IPS-18a (cell line): ENCODE results near the gene MCF2.

ENCODE experiments used
- H3K27ac ChIP-seq: one replicate; pipeline ENCODE4 v1.5.1; 2013; ENCODE audit warnings: low read length
- H3K27me3 ChIP-seq: one replicate; pipeline ENCODE4 v1.6.1; 2013; ENCODE audit warnings: mild to moderate bottlenecking, low read length; ENCODE audit not compliant: control insufficient read depth, insufficient read depth
- H3K36me3 ChIP-seq: one replicate; pipeline ENCODE4 v1.6.1; 2013; ENCODE audit warnings: low read depth, low read length; ENCODE audit not compliant: control insufficient read depth
- H3K4me1 ChIP-seq: one replicate; pipeline ENCODE4 v1.6.1; 2013; ENCODE audit warnings: low read depth, low read length; ENCODE audit not compliant: control insufficient read depth
- H3K4me3 ChIP-seq: one replicate; pipeline ENCODE4 v1.5.1; 2013; ENCODE audit warnings: low read length
- H3K9ac ChIP-seq: one replicate; pipeline ENCODE4 v1.6.1; 2013; ENCODE audit warnings: mild to moderate bottlenecking, low read length, moderate library complexity
- H3K9me3 ChIP-seq: one replicate; pipeline ENCODE4 v1.6.1; 2013; ENCODE audit warnings: low read depth, low read length; ENCODE audit not compliant: control insufficient read depth

The MCF2 gene

DNA sequence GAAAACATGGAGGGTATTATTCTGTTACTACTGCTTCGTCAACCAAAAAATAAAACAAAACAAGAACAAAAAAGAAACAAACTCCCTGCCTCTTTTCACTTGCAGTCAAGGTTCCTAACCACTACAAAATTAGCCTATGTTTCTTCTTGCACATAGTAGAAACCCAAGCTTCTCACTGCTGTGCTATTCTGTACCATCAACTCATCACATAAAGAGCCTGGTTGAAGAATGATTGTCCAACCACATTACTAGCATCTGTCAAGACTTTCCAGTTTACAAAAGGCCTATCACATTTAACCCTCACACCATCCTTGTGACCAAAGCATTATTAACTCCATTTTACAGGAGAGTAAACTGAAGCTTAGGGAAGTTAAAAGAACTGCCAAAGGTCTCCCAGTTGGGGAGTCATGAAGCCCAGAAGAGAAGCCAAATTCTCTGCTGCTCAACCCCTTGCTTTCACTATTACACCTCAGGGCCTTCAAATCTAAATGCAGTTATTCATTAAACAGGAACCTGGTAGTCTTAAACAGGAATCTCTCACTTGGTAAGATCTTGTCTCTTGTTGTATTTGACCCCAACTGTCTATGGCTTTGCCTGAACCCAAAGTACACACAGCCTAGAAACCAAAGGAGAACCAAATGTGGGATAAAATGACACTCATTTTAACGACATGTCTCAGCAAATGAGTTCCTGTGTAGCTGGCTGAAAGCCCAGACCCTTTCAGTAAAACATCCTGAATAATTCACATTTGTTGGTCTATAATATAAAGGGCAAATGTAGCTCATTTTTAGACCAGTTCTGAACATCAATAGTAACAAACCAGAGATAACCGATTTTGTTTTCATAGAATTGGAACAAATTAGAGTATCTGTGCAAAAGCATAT, 168.8 kb downstream of the MCF2 start:
- no peak overlapping the region for H3K9ac ChIP-seq
- no peaks in the 10 kb centered on the region for H3K36me3 ChIP-seq
- H3K9me3 ChIP-seq: peaks cover 11% of the 10 kb centered on the region
- H3K27me3 ChIP-seq: no peaks in the 10 kb centered on the region
- no peak overlapping the region for H3K4me3 ChIP-seq
- H3K4me1 ChIP-seq: no peaks in the 10 kb centered on the region
- no peak overlapping the region for H3K27ac ChIP-seq

DNA sequence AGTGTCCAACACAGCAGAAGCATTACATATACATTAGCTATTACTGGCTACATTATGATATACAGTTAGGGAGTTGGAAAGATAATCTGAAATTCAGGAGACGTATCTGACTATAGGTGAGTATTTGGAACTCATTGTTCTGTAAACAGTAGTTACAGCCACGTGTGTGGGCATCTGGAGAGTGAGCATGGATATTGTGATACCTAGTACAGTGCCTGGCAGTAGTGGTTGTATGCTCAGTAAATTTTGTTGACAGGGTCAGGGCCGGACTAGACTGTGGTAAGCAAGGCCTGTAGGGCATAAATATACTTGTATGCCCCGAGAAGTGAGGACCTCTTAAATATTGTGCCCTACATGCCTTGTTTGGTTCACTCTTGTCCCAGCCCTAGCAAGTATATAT, 174.5 kb downstream of the MCF2 start:
- no peak overlapping the region for H3K27ac ChIP-seq
- peaks cover 14% of the 10 kb centered on the region for H3K9me3 ChIP-seq
- no peaks in the 10 kb centered on the region for H3K27me3 ChIP-seq
- no peaks in the 10 kb centered on the region for H3K36me3 ChIP-seq
- H3K4me3 ChIP-seq: no peak overlapping the region
- H3K4me1 ChIP-seq: no peaks in the 10 kb centered on the region
- no peak overlapping the region for H3K9ac ChIP-seq

DNA sequence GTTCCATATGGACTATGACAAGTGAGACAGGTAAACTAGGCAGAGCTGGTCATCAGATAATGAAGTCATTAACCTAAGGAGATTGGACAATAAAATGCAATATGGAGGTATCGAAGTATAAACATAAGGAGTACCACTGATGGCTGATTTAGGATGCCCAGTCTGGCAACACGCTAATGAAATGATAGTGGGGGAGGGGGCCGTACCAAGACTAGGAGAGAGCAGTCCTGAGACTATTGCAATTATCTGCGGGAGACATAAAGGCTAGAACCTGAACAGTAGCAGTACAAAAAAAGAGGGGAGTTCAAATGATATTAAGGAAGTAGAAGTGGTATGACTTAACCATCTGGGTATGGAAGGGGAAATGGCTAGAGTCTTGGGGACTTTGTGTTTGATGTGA, 175.1 kb downstream of the MCF2 start:
- Histone ChIP-seq H3K27ac (no peak overlapping the region), H3K9ac (no peak overlapping the region), H3K4me3 (no peak overlapping the region), H3K9me3 (peaks cover 14% of the 10 kb centered on the region), H3K36me3 (no peaks in the 10 kb centered on the region), H3K27me3 (no peaks in the 10 kb centered on the region), H3K4me1 (no peaks in the 10 kb centered on the region)
